ENCODE results near the gene SMAD3. TPM values are rescaled to one million over a fixed set of nuclear protein-coding genes. Genes with fewer than 3 reads are reported as not detected.

Gene SMAD3
- total and polyA plus RNA-seq, 2 experiments from 2014 or later: 30.8 to 34.0 TPM

GRCh38 chr15:67242708-67243111, 177.3 kb downstream of the SMAD3 start:
- Histone ChIP-seq H3K79me2 (ENCODE audit: insufficient read depth) (peaks cover 97% of the 10 kb centered on the region), H3K9me2 (ENCODE audit: insufficient read depth) (no peaks in the 10 kb centered on the region), H3K27me3 (replicated peaks; ENCODE audit: insufficient read depth) (no peaks in the 10 kb centered on the region), H3K4me1 (ENCODE audit: insufficient read depth) (peaks cover 33% of the 10 kb centered on the region), H2AFZ (no peak overlapping the region), H3K36me3 (ENCODE audit: low read depth) (no peaks in the 10 kb centered on the region), H3K27ac (no peak overlapping the region), H3K4me3 (no peak overlapping the region), H3F3A (ENCODE audit: insufficient read depth) (peaks cover 15% of the 10 kb centered on the region), H3K4me2 (ENCODE audit: unreplicated experiment) (peak overlapping the region; percentile 22), H3K9ac (no peak overlapping the region), H4K20me1 (ENCODE audit: insufficient read depth) (no peaks in the 10 kb centered on the region), H3K9me3 (ENCODE audit: low read depth) (no peaks in the 10 kb centered on the region)
- TF ChIP-seq EZH2 (IDR thresholded peaks at IDR 0.05; ENCODE audit: insufficient read depth, poor library complexity, severe bottlenecking) (no peak), EZH2phosphoT487 (IDR thresholded peaks at IDR 0.05; ENCODE audit: insufficient read depth, low read depth) (no peak)
- 15% methylated on average over 3 of the region's 3 CpGs for WGBS, 2 experiments (ENCODE audit: low coverage in 1 of 2, low lambda C conversion rate in 2 of 2, missing lambda C conversion rate in 2 of 2)
- DNase-seq: peak; percentile 53
- in situ Hi-C loops (cut with MboI): no loop called here

Other genes with a start within 250 kb of the SMAD3 start
- 40.9 and 52.4 TPM in 2 replicates for gene AAGAB, start 189.1 kb downstream of the SMAD3 start, total RNA-seq (2014; rRNA removed; shearing (Covaris generic))
- 43.3 and 44.1 TPM in 2 replicates for gene AAGAB, start 189.1 kb downstream of the SMAD3 start, polyA plus RNA-seq (2016; fragmentation: Nextera tagmentation; extraction: Ambion mirVana)
- gene IQCH, start 189.2 kb downstream of the SMAD3 start, total RNA-seq (2014; rRNA removed; shearing (Covaris generic)): 1.8 and 4.1 TPM in 2 replicates
- gene IQCH, start 189.2 kb downstream of the SMAD3 start, polyA plus RNA-seq (2016; fragmentation: Nextera tagmentation; extraction: Ambion mirVana): 1.8 and 2.1 TPM in 2 replicates